GM12872 (cell line): Measurements from ENCODE around the gene MICU1.

ENCODE experiments used
- TF ChIP-seq, protein P1 (sequence below): IDR thresholded peaks from 3 replicates; pipeline ENCODE4 v1.5.1; 2011; ENCODE audit warnings: low read depth, mild to moderate bottlenecking, low read length, moderate library complexity; ENCODE audit not compliant: insufficient read depth

MICU1 gene

GRCh38 chr10:72539137-72539536 lies 86.7 kb downstream of the MICU1 start:
- TF ChIP-seq, protein P1, sequence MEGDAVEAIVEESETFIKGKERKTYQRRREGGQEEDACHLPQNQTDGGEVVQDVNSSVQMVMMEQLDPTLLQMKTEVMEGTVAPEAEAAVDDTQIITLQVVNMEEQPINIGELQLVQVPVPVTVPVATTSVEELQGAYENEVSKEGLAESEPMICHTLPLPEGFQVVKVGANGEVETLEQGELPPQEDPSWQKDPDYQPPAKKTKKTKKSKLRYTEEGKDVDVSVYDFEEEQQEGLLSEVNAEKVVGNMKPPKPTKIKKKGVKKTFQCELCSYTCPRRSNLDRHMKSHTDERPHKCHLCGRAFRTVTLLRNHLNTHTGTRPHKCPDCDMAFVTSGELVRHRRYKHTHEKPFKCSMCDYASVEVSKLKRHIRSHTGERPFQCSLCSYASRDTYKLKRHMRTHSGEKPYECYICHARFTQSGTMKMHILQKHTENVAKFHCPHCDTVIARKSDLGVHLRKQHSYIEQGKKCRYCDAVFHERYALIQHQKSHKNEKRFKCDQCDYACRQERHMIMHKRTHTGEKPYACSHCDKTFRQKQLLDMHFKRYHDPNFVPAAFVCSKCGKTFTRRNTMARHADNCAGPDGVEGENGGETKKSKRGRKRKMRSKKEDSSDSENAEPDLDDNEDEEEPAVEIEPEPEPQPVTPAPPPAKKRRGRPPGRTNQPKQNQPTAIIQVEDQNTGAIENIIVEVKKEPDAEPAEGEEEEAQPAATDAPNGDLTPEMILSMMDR: no peak

DNA sequence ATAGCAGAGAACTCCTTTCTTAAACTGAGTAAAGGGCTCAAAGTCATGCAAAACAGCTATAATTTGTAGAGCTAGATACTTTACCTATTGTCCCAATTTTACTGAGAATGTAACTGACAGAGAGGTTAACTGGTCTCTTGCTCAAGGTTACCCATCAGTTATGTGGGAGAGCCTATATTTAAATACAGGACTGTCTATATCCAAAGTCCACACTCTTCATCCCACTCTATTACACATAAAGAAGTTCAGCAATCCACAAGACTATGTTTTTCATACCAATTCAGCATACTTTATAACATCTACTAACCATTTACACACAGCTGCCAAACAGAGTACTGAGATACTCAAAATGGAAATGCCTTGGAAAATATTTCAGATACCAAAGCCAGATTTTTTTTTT lies 100.2 kb downstream of the MICU1 start:
- TF ChIP-seq, protein P1: no peak

- TF ChIP-seq, protein P1: no peak
These were observed 100.6 kb downstream of the MICU1 start for GRCh38 chr10:72525277-72525676.

DNA sequence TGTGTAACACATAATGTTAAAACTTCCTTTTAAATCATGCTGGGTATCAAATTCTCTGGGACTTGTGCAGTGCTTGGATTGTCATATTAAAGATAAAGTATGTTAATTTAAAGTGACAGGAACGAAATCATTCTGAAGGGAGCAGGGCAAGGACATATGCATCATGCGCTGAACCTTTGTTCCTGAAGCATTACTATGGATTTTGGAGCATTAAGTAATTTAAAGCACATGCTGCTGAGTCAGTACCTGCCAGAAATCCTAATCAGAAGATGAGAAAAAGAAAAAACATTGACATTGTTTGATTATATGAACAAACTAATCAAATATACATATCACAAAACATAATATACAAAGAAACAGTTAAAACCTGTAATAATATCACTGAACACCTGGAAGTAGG lies 101.4 kb downstream of the MICU1 start:
- TF ChIP-seq, protein P1: no peak

GRCh38 chr10:72523932-72524396 lies 101.9 kb downstream of the MICU1 start:
- TF ChIP-seq, protein P1: no peak

GRCh38 chr10:72523062-72523461 lies 102.8 kb downstream of the MICU1 start:
- TF ChIP-seq, protein P1: no peak

- TF ChIP-seq, protein P1: no peak
These were observed 108.6 kb downstream of the MICU1 start for GRCh38 chr10:72517244-72517643.
